Esophagus squamous epithelium (tissue), 5 donors: Measurements from ENCODE around the gene CFAP161. TPM values are rescaled to one million over a fixed set of nuclear protein-coding genes. Genes with fewer than 3 reads are reported as not detected.
A peak's percentile ranks its signal among the peaks of the same experiment; 100 is the strongest.

ENCODE experiments used
- DNase-seq: peaks from one replicate; lab custom pipeline; 2025; lab: John Stamatoyannopoulos, UW
- H3K27ac ChIP-seq, 4 donors: fragments of 200-600 bp; sonication (generic); one replicate each; pipeline ENCODE4 v1.5.1; 2016 to 2019; ENCODE audit warnings: mild to moderate bottlenecking in 1 of 4
- H3K27me3 ChIP-seq, 4 donors: fragments of 200-600 bp; sonication (generic); 1 replicate in 3 of 4; 2 replicates in 1 of 4; pipeline versions ENCODE4 v1.5.1 to v1.6.0; 2017 to 2021; ENCODE audit warnings: antibody characterized with exemption in 1 of 4
- H3K36me3 ChIP-seq, 3 donors: fragments of 200-600 bp; sonication (generic); one replicate each; pipeline ENCODE4 v1.5.1; 2016 to 2019
- H3K4me1 ChIP-seq, 3 donors: fragments of 200-600 bp; sonication (generic); one replicate each; pipeline ENCODE4 v1.5.1; 2017 to 2019
- H3K4me3 ChIP-seq, 4 donors: fragments of 200-600 bp; sonication (generic); 1 replicate in 3 of 4; 2 replicates in 1 of 4; pipeline ENCODE4 v1.5.1; 2016 to 2019; ENCODE audit warnings: mild to moderate bottlenecking in 2 of 4, moderate library complexity in 1 of 4
- H3K9me3 ChIP-seq, 3 donors: fragments of 200-600 bp; sonication (generic); one replicate each; pipeline ENCODE4 v1.5.1; 2016 to 2019
- CTCF ChIP-seq, 6 experiments: fragments of 450-650 bp in 4 of 6; fragments of 200-600 bp in 2 of 6; sonication (generic) in 2 of 6; IDR thresholded peaks; one replicate each; pipeline ENCODE4 v1.5.1; 2016 to 2019; ENCODE audit warnings: antibody characterized with exemption in 6 of 6, mild to moderate bottlenecking in 4 of 6, moderate library complexity in 4 of 6
- POLR2A ChIP-seq, 4 donors: fragments of 450-650 bp; IDR thresholded peaks; one replicate each; pipeline ENCODE4 v1.6.1; 2017; ENCODE audit warnings: antibody characterized with exemption in 4 of 4, mild to moderate bottlenecking in 4 of 4, moderate library complexity in 3 of 4
- WGBS, 2 donors: methylation state at CpG; one replicate each; pipeline ENCODE4 v1.1.5; 2018; 5-methylcytosine and 5-hydroxymethylcytosine counted together
- intact Hi-C: fragments of 100-400 bp; cut with DNase I; formaldehyde crosslinking; loops from one replicate; pipeline ENCODE4 v1.15.0; 2022
- total RNA-seq, 4 donors: library from RNA; depleted of rRNA; stranded (reverse); fragments of >200 nt; gene quantifications; one replicate each; pipeline ENCODE4 v1.1.0, GENCODE V29; 2016
- donor health status: DM: yes; HTN: yes; CAD: no.

The CFAP161 gene
- total RNA-seq, 4 donors from 2014 or later, result 0.38 to 0.88 TPM; not detected in 2

GRCh38 chr15:81111510-81112470, 22.3 kb upstream of the CFAP161 start:
- Histone ChIP-seq H3K9me3 (no peaks in the 10 kb centered on the region), H3K27me3 (peaks cover 0 to 4% (median 0%) of the 10 kb centered on the region in 4 donors), H3K4me3 (no peak overlapping the region), H3K4me1 (peaks cover 0 to 29% (median 2%) of the 10 kb centered on the region in 3 donors), H3K36me3 (no peaks in the 10 kb centered on the region), H3K27ac (peak overlapping the region; percentile 39 to 67 (median 42))
- 20 to 30% methylated on average over 6 of the region's 6 CpGs for WGBS, 2 donors
- TF ChIP-seq CTCF (IDR thresholded peaks at IDR 0.05) (no peak), POLR2A (IDR thresholded peaks at IDR 0.05) (no peak)
- no peak for DNase-seq
- intact Hi-C loops, result no loop called here

GRCh38 chr15:81113204-81113657, 20.8 kb upstream of the CFAP161 start:
- no peak overlapping the region for H3K27ac ChIP-seq
- no peaks in the 10 kb centered on the region for H3K9me3 ChIP-seq
- peaks cover 0 to 5% (median under 1%) of the 10 kb centered on the region in 4 donors for H3K27me3 ChIP-seq
- TF ChIP-seq POLR2A (IDR thresholded peaks at IDR 0.05) (no peak), CTCF (IDR thresholded peaks at IDR 0.05) (no peak)
- DNase-seq, result no peak
- intact Hi-C loops, result no loop called here
- H3K4me1 ChIP-seq, result peaks cover 0 to 33% (median 0%) of the 10 kb centered on the region in 3 donors
- no peak overlapping the region for H3K4me3 ChIP-seq
- H3K36me3 ChIP-seq, result no peaks in the 10 kb centered on the region
- 35 to 65% methylated on average over 3 of the region's 3 CpGs for WGBS, 2 donors

GRCh38 chr15:81113861-81114291, 20.2 kb upstream of the CFAP161 start:
- peaks cover 0 to 11% (median 2%) of the 10 kb centered on the region in 4 donors for H3K27me3 ChIP-seq
- no peak overlapping the region for H3K27ac ChIP-seq
- DNase-seq, result no peak
- TF ChIP-seq CTCF (IDR thresholded peaks at IDR 0.05) (no peak), POLR2A (IDR thresholded peaks at IDR 0.05) (no peak)
- intact Hi-C loops, result no loop called here
- H3K4me3 ChIP-seq, result no peak overlapping the region
- peaks cover 0 to 36% (median 0%) of the 10 kb centered on the region in 3 donors for H3K4me1 ChIP-seq
- 27 to 29% methylated on average over 3 of the region's 3 CpGs for WGBS, 2 donors
- no peaks in the 10 kb centered on the region for H3K36me3 ChIP-seq
- H3K9me3 ChIP-seq, result no peaks in the 10 kb centered on the region

- H3K36me3 ChIP-seq, result no peaks in the 10 kb centered on the region
- WGBS, 2 donors, result 73 to 79% methylated on average over 4 to 5 of the region's 5 CpGs
- no peak overlapping the region for H3K4me3 ChIP-seq
- no peak for DNase-seq
- peaks cover 0 to 13% (median 2%) of the 10 kb centered on the region in 4 donors for H3K27me3 ChIP-seq
- H3K9me3 ChIP-seq, result no peaks in the 10 kb centered on the region
- H3K4me1 ChIP-seq, result peaks cover 0 to 36% (median 0%) of the 10 kb centered on the region in 3 donors
- no peak overlapping the region for H3K27ac ChIP-seq
- intact Hi-C loops, result loop anchor here (5.0 kb wide), 1 partner anchor 37 kb away; no protein-coding TSS in a partner anchor
- TF ChIP-seq POLR2A (IDR thresholded peaks at IDR 0.05) (no peak), CTCF (IDR thresholded peaks at IDR 0.05) (no peak)
These were observed 18.8 kb upstream of the CFAP161 start for GRCh38 chr15:81115054-81115939.
